NCI-H146 treated with DMSO at 0.1 percent for 48 hours (cell line): ENCODE results near the gene PLCG2.
"Not testable (repeated sequence)": the region's sequence is repeated elsewhere in the genome, so short reads cannot be mapped to it uniquely, and the experiment has no call there.

Experiments
- DNase-seq: peaks from one replicate; lab custom pipeline; 2025; ENCODE audit not compliant: unreplicated experiment; lab: John Stamatoyannopoulos, UW

PLCG2 gene

DNA sequence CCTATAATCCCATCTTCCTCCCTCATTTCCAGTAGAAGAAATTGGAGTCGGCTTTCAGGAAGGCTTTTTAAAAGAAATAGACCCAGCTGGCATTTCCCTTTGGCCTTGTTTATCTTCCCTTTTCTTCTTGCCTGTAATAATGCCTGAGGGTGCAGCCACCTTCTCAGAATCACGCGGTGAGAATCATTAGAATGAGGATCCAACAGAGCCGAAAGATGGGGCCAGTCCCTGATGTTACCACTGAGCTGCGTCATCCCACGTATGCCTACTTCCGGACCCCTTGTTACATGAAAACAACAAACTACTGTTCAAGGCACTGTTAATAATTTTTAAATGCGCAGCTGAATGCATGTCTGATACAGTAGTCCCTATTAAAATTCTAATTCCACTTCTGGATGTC, 208.0 kb downstream of the PLCG2 start:
- DNase-seq = no peak

DNA sequence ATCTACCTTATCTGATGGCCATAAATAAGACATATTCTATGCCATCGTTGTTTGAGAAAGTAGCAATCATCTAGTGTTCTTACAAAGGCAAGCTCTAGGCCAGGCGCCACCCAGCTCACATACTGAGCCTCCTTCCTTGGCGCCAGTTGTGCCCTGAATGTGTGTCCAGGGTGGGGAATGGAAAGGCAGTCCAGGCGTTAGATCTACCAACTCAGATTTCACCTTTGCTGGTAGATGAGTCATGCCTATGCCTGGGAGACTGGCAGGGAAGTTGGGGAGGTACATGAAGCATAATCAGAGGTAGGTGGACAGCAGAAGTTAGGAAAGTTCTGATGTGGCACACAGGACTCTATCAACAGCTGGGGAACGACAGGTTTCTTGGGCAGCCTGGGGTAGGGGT, 208.6 kb downstream of the PLCG2 start:
- DNase-seq = no peak

DNA sequence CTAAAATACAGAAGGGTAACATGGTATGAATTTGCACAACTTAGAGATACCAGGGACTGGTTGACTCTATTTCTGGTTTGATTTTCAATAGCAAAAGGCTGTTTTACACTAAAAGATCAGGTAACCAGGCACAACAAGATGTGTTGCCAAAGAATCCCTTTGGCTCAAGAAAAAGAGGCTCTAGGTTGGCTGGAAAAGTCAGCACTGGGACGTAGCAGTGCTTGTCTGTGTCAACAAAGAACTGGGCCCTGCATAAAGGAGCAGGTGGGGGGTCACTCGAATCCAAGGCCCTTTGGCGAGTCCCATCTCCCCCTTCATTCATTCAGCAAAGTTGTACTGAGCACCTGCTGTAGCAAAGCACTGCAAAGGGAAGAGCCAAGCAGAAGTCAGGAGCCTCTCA, 213.8 kb downstream of the PLCG2 start:
- no peak for DNase-seq

GRCh38 chr16:81994485-81994884, 215.4 kb downstream of the PLCG2 start:
- DNase-seq = no peak

DNA sequence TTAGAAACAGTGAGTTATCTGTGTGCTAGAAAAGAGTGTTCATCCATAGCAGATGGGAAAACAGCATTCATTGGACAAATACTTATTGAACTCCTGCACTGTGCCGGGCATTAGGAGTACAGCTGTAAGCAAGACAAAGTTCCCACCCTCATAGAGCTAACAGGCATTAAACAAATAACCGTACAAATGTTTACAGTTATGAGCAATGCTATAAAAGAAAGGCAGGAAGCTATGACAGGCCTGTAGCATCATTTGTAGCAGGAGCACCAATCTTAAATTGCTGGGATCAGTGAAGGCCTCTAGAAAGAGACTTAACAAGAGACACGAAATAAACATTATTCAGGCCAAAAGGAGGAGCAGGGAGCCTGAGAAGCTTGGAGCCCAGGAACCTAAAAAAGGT, 216.6 kb downstream of the PLCG2 start:
- no peak for DNase-seq

GRCh38 chr16:81996664-81997509, 217.8 kb downstream of the PLCG2 start:
- no peak for DNase-seq

DNA sequence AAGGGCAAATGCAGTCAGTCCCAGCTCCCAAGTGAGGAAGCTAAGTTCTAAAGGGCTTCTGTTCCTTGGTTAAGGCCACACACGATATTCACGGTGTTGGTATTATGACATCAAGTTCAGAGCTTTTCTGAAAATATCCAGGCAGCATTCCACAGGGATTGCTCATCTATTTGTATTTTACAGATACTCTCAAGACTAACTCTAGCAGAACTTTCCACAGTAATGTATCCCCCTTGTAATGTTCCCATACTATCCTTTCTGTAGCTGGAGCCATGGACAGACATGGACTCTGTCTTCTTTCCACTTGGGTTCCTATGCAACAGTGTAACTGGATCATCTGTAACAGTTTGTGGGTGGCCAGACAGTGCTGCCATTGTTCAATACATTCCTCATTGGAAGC, 218.6 kb downstream of the PLCG2 start:
- no peak for DNase-seq

DNA sequence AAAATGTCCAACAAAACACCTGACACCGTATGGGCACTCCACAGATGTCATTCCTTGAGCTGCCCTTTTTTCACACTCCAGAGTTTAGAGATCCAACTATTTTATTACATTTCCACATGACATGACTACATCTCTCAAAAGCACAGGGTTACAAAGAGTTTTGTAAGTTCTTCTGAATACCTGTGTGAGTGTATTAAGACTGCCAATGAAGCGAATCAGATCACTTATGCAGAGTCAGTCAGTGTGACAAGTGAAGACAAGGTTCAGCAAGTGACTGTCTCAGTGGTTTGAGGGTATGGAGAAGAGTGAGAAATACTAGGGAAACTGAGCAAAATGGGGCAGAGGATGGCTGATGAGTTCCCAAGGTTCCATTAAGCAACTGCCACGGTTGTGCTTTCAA, 223.7 kb downstream of the PLCG2 start:
- DNase-seq = no peak

GRCh38 chr16:82004601-82005000, 225.5 kb downstream of the PLCG2 start:
- no peak for DNase-seq

DNA sequence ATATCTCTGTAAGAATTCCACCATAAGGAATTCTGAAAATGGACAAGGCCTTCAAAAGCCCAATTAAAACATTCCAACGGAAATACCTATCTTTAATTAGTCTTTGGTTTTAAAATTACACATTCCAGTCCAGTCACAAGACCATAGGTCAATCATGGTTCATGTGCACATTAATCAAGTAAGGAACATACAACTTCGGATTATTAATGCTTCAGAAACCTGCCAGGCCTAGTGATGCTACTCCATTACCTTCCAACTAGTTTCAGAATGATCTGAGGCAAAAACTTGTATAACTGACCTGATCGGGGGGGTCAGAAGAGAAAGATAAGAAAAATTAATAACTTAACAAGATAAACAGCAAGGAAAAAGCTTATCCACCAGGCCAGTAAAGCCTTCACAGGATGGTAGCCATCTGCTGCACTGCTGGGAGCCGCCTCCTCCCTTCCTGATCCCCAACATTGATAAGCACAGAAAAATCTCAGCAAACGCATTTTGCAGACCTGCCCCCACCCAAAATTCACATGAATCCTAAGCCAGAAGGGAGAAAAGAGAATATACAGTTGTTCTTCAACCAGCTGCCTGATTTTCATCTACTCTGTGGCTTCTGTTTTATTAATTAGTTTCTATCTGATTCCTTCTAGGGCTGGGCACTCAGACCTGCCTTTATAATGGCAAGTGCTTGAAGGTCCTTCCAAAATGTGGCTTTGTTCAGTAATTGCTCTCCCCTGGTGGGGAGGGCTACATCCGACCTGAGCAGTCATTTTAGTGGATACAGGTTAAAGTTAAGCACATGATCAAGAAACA, 226.1 kb downstream of the PLCG2 start:
- no peak for DNase-seq

GRCh38 chr16:82006036-82006435, 226.9 kb downstream of the PLCG2 start:
- no peak for DNase-seq

GRCh38 chr16:82007189-82007588, 228.1 kb downstream of the PLCG2 start:
- no peak for DNase-seq

- no peak for DNase-seq
Measured at GRCh38 chr16:82008957-82009592, 230.0 kb downstream of the PLCG2 start.

DNA sequence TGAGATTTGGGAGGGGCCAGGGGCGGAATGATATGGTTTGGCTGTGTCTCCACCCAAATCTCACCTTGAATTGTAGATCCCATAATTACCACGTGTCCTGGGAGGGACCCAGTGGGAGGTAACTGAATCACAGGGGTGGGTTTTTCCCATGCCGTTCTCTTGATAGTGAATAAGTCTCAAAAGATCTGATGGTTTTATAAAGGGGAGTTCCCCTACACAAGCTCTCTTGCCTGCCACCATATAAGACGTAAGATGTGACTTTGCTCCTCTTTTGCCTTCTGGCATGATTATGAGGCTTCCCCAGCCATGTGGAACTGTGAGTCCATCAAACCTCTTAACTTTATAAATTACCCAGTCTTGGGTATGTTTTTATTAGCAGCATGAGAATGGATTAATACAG, 230.7 kb downstream of the PLCG2 start:
- DNase-seq = not testable (repeated sequence)

GRCh38 chr16:82010649-82011048, 231.6 kb downstream of the PLCG2 start:
- DNase-seq = no peak

DNA sequence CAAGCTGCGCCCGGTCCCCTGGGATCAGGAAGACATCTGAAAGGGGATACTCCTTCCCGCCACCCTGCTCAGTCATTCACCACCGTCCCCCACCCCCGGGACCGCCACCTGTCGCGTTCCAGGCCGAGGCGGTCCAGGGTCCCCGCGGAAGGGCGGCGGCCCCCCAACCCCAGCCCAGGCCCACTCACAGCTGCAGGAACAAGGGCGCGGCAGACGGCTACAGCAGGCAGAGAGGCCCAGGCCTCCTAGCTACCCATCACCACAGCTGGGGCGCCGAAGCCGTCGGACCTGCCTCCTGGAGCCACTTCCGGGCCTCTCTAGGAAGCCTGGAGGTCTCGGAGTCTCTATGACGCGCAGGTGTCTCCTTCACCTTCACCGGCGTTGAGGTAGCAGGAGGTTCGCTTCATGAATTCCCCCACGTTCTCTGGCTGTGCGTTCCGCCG, 232.1 kb downstream of the PLCG2 start, which contains the start of gene SDR42E1:
SDR42E1 (minus strand) TSS at position 272 of the 443 bp plus-strand sequence. CDS start 10,612 bp downstream, outside the sequence.
- peak; percentile 60 for DNase-seq
